NK-92 (cell line): ENCODE results near the gene PKP4.
"Not testable (repeated sequence)": the region's sequence is repeated elsewhere in the genome, so short reads cannot be mapped to it uniquely, and the experiment has no call there.

Experiments
- DNase-seq: peaks from one replicate; lab custom pipeline; 2025; ENCODE audit not compliant: unreplicated experiment; lab: John Stamatoyannopoulos, UW

The PKP4 gene

DNA sequence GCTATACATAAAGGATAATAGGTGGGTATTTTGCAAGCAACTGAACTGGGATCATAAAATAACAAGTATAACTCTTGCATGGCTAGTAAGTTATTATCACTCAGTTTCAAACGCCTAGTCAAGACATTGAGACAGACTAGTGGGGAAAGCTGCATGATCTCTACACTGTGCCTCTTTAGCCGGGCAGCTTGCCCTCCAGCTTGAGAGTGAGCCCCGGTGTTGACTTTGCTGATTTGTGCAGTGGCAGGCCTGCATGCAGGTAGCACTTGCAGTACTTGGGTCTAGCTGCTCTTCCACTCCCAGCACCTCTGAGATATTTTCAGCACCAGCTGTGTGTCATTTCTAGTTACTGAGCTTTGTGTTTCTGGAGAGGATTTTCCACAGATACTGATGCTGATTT lies 219.5 kb downstream of the PKP4 start:
- DNase-seq = no peak

DNA sequence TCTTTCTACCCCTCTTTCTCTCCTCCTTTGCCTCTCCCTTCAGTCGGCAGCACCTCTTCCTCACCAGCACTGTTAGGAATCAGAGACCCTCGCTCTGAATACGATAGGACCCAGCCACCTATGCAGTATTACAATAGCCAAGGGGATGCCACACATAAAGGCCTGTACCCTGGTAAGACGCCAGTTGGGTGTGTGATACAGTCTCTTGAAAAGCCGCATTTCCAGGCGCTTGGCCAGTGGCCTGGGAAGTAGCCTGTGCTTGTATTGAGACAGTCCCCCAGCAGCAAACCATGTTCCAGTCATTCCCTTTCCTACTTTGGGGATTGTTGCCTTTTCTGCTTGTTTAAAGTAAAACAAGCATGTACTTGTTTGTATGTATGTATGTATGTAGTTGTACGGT lies 219.9 kb downstream of the PKP4 start:
- DNase-seq = no peak

- no peak for DNase-seq
Observed at GRCh38 chr2:158677542-158677941, 220.8 kb downstream of the PKP4 start.

GRCh38 chr2:158681816-158682215 lies 225.1 kb downstream of the PKP4 start:
- DNase-seq = no peak

- no peak for DNase-seq
Observed at GRCh38 chr2:158685646-158686045, 228.9 kb downstream of the PKP4 start.

GRCh38 chr2:158686210-158686691 lies 229.5 kb downstream of the PKP4 start:
- DNase-seq = no peak

GRCh38 chr2:158687315-158687714 lies 230.6 kb downstream of the PKP4 start:
- DNase-seq = no peak

DNA sequence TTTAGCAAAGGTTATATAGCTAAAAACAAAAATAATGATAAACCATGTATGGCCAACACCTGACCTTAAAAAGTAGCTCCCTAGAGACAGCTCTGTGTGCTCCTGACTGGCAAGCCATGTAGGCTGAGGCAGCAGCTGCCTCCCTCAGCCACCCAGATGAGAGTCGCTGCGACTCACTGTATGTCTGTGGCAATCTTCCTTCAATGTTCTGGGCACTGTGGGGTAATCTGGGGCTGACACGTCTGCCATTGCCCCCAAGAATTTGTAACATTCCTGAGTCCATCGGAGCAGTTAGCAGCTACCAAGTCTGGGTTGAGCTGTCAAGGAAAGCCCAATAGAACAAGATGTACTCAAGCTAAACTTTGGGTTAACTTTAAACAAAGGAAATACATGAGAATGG lies 232.0 kb downstream of the PKP4 start:
- DNase-seq = no peak

GRCh38 chr2:158689391-158689790 lies 232.6 kb downstream of the PKP4 start:
- no peak for DNase-seq

- no peak for DNase-seq
Observed at GRCh38 chr2:158690823-158691222, 234.1 kb downstream of the PKP4 start.

DNA sequence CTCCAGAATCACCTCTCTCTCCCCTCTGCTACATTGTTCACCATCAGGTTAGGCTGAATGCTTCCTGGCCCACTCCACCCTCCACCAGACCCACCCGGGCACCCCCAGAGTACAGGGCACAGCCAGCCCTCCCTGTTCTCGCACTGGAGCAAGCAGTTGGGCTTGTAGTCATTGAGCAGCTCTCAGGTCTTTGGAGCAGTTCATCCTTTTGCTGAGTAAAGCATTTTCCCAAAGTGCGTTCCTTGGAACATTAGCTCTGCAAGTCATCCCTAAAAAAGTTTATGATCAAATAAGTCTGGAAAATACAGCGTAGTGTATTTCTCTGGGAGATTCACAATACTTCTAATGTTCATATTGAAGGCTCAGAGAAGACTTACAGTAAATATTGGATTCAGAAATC lies 234.9 kb downstream of the PKP4 start:
- no peak for DNase-seq

GRCh38 chr2:158692372-158693103 lies 235.8 kb downstream of the PKP4 start:
- DNase-seq = no peak

DNA sequence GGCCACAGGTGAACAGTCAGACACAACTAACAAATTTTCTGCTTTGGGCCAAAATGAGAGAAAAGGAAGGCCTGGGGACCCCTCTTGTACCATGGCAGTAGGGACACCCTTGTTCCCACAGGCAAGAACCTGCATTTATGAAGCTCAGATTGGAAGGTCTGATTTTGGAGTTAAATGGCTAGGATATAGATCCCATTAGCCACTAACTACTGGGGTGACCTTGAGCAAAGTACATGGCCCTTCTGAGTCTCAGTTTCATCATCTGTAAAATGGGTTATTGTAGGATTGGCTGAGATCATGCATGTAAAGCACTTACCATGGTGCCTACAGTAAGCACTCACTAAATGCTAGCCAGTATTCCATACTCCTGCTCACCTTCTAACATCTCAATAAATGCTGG lies 236.7 kb downstream of the PKP4 start:
- no peak for DNase-seq

DNA sequence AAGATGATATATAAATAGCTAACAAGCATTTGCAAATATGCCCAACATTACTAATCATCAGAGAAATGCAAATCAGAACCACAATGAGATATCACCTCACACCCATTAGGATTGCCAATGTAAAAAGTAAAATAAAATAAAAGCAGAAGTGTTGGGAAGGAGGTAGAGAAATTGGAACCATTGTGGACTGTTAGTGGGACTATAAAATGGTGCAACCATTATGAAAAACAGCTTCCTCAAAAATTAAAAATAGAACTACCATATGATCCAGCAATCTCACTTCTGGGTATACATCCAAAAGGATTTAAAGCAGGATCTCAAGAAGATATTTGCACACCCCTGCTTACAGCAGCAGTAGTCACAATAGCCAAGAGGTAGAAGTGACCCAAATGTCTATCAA lies 238.6 kb downstream of the PKP4 start:
- no peak for DNase-seq

- DNase-seq = not testable (repeated sequence)
Observed at GRCh38 chr2:158695744-158696143, 239.0 kb downstream of the PKP4 start.

DNA sequence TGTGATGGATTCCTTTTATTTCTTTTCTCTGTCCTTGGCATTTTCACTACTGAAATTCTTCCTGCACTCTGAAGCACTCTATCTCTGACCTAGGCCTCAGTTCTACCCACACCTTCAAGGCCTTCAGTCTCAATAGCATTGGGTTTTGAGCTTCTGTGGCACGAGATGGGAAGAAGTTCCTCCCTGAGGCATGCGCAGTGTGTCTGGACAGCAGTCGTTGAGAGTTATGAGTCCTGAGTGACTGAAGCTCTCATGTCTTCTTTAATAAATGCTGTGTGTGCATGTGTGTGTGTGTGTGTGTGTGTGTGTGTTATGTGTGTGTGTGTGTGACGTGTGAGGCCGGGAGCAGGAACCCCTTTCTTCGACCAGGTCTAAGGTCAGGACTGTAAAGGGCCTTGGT lies 242.6 kb downstream of the PKP4 start:
- DNase-seq = no peak

DNA sequence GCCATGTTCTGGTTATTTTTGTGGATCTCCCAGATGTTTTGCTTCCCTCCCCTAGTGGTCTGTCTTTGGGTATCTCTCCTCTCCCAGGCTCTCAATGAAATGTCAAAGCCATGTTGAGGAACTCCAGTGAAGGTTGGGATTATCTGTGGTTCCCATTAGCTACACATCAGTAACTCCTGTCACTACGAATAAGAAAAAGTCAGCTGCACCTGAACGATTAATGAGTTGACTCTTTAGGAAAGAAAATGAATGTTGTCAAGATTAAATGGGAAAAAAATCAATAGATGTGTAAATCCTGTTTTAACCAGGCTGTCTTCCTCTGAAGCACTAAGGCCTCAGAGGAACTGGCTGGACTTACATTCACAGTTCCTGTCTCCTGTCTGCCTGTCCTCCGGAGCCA lies 244.3 kb downstream of the PKP4 start:
- DNase-seq = no peak

DNA sequence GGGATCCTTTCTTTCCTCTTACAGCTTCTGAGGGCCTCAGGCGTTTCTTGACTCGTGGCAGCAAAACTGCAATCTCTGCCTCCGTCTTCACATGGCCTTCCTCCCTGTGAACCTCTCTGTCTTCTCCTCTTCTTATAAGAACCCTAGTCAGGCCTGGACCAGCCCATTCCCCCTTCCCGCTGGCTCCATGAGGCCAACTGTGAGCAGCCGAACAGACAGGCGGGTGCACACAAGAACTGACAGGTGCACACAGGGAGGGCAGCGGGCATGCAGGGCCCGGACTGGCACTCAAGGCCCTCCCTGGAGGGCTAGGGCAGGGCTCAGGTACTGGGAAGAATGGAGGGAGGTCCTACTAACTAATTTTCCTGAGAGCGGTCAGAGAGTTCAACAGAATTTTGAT lies 246.0 kb downstream of the PKP4 start:
- no peak for DNase-seq

DNA sequence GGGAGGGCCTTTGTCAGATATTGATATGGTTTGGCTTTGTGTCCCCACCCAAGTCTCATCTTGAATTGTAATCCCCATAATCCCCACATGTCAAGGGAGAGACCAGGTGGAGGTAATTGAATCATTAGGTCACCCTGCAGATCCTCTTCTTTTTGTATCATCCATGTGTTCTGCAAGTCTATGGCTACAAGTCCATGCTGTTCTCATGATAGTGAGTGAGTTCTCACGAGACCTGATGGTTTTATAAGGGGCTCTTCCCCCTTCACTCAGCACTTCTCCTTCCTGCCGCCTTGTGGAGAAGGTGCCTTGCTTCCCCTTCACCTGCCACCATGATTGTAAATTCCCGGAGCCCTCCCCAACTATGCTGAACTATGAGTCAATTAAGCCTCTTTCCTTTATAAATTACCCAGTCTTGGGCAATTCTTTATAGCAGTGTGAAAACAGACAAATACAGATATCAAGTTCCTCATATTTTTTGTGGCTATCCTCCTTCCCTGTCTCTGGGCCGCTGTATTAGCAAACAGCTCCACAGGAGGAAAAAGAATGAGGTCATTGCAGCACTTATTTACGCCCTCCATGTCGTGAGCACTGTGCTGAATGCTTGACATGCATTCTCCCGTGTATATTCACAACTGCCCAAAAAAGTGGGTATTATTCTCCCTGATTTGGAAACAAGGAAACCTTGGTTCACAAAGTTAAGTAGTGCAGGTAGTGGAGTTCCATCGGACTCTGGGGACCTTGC lies 248.1 kb downstream of the PKP4 start:
- not testable (repeated sequence) for DNase-seq

DNA sequence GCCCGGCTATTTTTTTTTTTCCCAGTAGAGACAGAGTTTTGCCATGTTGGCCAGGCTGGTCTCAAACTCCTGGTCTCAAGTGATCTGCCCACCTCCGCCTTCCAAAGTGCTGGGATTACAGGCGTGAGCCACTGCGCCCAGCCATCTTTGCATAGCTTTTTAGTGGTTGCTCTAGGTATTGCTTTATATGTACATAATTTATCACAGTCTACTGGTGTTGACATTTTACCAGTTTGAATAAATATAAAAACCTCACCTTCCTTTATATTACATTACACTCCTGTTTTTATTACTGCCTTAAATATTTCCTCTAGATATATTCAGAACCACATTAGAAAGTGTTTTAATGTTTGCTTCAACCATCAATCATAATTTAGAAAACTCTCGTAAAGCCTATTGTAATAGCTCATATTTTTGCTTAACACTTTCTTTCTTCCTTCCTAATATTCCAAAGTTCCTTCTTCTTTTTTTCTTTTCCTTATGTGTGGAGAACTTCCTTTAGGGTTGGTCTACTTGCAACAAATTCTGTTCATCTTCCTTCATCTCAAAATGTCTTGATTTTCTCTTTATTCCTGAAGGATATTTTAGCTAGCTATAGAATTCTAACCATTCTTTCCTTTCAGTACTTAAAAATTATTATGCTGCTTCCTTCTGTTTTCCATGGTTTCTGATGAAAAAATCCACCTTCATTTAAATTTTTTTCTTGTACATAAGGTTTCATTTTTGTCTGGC lies 256.2 kb downstream of the PKP4 start:
- DNase-seq = no peak

GRCh38 chr2:158713523-158714138 lies 256.9 kb downstream of the PKP4 start:
- no peak for DNase-seq
